HG02642 (cell line): ENCODE results near the gene OR2T5.
"Not testable (repeated sequence)": the region's sequence is repeated elsewhere in the genome, so short reads cannot be mapped to it uniquely, and the experiment has no call there.

ENCODE experiments used
- ATAC-seq: cut with Tn5 transposase; IDR thresholded peaks from one replicate; pipeline ENCODE4 v1.9.1; 2021; ENCODE audit warnings: mild to moderate bottlenecking; ENCODE audit not compliant: unreplicated experiment, poor library complexity

The OR2T5 gene, protein sequence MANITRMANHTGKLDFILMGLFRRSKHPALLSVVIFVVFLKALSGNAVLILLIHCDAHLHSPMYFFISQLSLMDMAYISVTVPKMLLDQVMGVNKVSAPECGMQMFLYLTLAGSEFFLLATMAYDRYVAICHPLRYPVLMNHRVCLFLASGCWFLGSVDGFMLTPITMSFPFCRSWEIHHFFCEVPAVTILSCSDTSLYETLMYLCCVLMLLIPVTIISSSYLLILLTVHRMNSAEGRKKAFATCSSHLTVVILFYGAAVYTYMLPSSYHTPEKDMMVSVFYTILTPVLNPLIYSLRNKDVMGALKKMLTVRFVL

GRCh38 chr1:248488289-248488688, at the start of gene OR2T5:
OR2T5 (plus strand) TSS chr1:248488589; CDS start chr1:248488589, 0 bp downstream.
- not testable (repeated sequence) for ATAC-seq

- ATAC-seq, result not testable (repeated sequence)
Measured at GRCh38 chr1:248438668-248439067, 49.7 kb upstream of the OR2T5 start.

GRCh38 chr1:248439283-248439682, 49.1 kb upstream of the OR2T5 start:
- not testable (repeated sequence) for ATAC-seq

GRCh38 chr1:248442500-248443277, 45.7 kb upstream of the OR2T5 start:
- not testable (repeated sequence) for ATAC-seq

DNA sequence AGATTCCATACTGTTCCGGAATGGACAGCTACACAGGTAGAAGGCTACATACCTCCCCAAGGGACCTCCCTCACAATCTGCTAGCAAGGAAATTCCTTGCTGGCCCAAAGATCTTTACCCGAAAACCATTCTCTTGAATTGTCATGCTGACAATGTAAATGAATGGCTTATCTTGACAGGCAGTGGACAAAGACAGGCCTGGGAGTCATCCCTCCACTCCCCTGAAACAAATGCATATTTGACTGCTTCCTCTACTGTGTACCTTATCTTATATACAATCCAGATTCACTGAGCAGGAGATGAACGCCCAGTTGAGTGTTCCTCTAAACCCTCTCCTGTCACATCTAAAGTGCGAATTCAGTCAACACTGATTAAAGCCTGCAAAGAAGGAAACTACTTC, 43.8 kb upstream of the OR2T5 start:
- not testable (repeated sequence) for ATAC-seq

DNA sequence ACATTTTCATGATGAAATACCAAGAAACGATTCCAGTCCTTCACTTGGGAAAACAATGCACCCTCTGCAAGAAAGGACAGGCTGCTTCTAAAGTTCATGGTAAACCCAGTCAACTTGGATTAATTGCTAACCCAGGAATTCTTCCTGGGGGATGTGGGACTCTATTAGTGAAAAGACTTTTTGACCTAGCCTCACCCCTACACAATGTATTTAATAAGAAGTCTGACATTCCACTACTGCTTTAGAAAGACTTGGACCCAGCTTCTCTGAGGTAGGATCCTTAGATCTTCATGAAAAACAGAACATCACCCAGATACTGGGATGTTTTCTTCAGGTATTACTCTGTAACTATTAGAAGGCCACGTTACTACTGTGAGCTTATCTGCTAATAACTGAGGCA, 43.0 kb upstream of the OR2T5 start, which contains the start of gene OR2T2:
Gene OR2T2 (plus strand): TSS at position 239 of the 400 bp plus-strand sequence. CDS start 7,161 bp downstream, outside the sequence.
- not testable (repeated sequence) for ATAC-seq

DNA sequence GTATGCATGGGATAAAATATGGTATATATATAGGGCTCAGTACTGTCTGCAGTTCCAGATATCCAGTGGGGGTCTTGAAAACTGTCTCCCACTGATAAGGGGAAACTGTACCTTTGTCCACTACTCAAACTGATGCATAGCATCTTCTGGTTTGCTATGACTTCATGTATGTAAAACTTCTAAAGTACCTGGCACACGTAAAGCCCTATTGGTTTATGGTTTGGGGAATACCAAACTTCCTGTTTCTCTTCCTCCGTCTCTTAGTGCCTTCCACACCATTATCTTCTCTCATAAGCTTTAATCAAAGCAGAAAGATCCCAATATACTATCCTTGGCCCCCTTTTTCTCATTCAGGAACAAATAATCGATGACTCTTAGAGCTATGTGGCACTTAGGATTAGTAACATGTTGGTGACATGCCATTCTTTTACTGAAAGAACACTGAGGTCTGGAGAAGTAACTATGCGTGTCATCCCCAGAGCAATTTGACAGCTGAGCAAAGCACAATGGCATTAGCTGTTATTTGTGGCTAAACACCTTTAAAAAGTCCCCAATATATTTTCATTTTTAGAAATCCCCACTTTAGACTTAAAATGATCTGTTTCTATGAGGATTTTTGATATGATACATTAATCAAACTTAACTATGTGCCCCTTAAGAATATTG, 39.8 kb upstream of the OR2T5 start:
- ATAC-seq, result peak; percentile 74

GRCh38 chr1:248449821-248450465, 38.4 kb upstream of the OR2T5 start:
- not testable (repeated sequence) for ATAC-seq

DNA sequence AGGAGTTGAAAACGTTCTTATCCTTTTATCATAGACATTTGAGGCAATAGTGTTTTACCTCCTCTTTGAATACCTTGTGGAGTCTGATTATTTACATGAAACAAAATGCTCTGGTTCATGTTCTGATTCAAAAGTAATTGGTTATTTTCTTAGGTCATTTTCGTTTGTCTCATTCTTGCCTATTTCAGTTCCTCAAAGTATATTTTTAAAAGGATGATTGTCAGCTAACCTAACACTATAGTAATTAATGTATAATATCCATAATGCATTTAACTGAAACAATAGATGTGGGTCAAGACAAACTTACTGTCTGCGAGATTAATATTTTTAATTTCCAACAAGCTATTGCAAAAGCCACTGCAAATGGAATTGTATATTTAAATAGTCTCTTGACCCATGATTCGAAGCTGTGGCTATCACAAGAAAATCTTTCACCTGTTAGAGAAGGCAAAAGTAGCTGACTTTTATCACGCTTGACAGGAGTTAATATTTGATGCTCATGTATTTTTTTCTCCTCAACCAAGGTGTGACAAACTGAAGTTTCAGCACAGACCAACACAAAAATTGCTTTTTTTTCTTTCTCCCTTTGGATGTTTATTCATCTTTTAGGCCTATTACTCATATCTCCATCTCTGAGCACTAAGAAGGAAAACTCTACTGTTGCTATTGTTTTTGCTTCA, 37.8 kb upstream of the OR2T5 start:
- peak; percentile 55 for ATAC-seq

GRCh38 chr1:248453619-248454018, 34.8 kb upstream of the OR2T5 start:
- ATAC-seq, result not testable (repeated sequence)

DNA sequence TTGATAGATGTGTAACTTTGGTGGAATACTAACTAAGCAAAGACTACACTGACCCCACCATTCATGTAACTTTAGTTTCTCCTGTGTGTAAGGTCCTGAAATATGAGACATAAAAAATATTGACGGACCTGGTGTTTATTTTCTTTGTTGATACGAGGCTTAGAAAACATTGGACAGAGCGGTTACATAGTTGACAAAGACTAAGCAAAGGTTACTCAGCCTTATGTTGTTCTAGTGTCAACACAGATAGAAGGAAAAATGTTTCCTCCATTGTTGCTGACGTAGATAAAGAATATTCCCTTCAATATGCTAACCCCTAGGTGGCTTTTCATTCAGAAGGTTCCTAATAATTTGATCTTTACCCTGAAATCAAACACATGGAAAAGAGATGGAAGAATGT, 33.3 kb upstream of the OR2T5 start:
- ATAC-seq, result not testable (repeated sequence)

GRCh38 chr1:248456635-248457034, 31.8 kb upstream of the OR2T5 start:
- ATAC-seq, result not testable (repeated sequence)

DNA sequence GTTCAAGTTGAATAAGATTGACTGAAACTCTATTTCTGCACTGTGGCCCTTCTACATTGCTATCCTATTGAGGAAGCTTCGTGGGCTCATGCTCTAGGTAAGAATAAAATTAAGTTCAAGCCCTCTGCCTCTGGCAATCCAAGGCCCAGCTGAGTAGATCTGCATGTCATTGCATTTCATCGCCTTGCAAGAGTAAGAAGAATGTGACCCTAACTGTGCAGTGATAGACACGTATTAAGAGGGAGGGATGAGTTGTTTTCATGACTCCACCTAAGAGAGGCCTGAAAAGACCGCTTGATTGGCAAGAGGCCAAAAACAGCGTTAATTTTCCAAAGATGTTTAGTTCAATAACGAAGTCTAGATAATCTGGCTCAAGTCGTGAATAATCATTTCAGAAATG, 29.3 kb upstream of the OR2T5 start:
- not testable (repeated sequence) for ATAC-seq

DNA sequence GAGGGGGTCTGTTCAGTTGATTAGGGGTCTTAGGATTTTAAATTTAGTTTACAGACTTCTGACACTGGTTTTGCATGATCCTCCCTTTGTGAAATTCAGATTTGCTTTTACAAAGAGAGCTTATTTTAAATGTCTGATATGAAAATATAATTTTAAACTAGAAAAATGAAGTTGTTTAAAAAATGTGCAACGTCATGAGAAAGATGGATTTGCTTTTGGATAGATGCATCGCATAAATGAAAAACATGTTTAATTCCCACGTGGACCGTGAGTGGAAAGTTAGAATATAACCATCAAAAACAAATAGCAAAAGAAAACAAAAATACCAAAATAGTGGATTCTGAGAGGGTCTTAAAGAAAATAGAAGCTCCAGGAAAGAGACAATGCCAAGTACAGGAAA, 17.2 kb upstream of the OR2T5 start:
- no peak for ATAC-seq

GRCh38 chr1:248472111-248472510, 16.3 kb upstream of the OR2T5 start:
- not testable (repeated sequence) for ATAC-seq

DNA sequence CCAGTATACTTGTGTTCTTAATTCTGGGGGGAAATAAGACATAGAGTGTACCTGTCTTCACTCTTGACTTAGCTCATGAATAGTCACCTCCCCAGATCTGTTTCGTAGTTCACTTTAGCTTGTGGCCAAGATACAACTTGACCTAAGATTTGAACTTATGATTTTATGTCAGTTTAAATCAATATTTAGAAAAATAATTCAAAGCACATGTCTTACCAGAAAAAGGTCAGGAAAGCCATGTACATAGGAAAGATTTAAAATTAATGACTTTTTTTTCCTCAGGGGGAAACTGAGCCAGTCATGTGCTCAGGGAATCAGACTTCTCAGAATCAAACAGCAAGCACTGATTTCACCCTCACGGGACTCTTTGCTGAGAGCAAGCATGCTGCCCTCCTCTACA, 15.3 kb upstream of the OR2T5 start, which contains the start of gene OR2T3:
Gene OR2T3 (plus strand): TSS at position 301 of the 400 bp plus-strand sequence. CDS start 0 bp downstream, at position 301.
- ATAC-seq, result not testable (repeated sequence)

- ATAC-seq, result peak; percentile 88
Measured at GRCh38 chr1:248475660-248476059, 12.7 kb upstream of the OR2T5 start.

GRCh38 chr1:248481686-248482579, 6.5 kb upstream of the OR2T5 start:
- peak; percentile 90 for ATAC-seq

- ATAC-seq, result not testable (repeated sequence)
Measured at GRCh38 chr1:248496661-248497060, 8.3 kb downstream of the OR2T5 start.
